Hindlimb muscle (tissue), 1 donor: ENCODE data around the gene EBPL. TPM values are rescaled to one million over a fixed set of nuclear protein-coding genes. Genes with fewer than 3 reads are reported as not detected.
"Not testable (repeated sequence)": the region's sequence is repeated elsewhere in the genome, so short reads cannot be mapped to it uniquely, and the experiment has no call there.

ENCODE experiments used
- DNase-seq: peaks from one replicate; pipeline ENCODE4 v3.0.0-alpha.2; 2013
- polyA plus RNA-seq: library from polyadenylated mRNA; unstranded; fragments of 120-200 nt; gene quantifications from one replicate; pipeline ENCODE4 v1.2.1, GENCODE V29; 2013; ENCODE audit not compliant: insufficient read length

The EBPL gene
- 23.2 TPM for polyA plus RNA-seq

DNA sequence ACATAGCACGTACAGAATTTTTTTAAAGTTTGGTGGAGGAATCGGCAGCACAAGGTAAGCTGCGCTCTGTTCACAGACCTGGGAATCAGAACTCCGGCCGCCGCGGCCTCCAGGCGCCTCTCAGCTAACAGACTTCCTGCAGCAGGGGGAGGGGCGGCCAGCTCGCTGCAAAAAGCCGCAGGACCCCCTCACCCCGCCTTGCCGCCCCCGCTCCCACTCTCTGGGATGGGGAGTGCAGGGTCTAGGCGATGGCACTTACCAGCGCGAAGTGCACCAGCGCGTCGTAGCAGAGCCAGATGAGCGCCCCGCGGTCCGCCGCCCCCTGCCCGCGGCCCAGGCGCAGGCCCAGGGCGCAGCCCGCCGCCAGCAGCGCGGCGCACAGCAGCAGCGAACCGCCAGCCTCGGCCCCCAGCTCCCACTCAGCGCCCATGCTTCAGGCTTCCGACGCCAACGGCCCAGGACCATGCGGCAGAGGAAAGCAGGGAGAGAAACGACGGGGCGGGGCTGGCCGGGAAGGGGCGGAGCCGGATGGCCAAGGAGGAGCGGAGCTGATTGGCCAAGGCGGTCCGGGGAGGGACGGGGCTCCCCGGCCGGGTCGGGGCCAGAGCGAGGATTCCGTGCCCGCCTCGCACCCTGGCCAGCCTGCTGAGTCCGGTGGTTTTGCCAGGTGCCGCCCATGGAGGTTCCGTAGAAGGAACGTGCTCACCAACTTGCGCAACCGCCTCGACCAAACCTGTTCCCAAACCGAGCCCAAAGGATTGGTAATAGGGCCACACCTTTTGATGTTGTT is at the start of gene EBPL:
TSS of gene EBPL (minus strand) at position 492 of the 790 bp plus-strand sequence. CDS start at position 430, 62 bp downstream.
- DNase-seq, result peak; percentile 92

DNA sequence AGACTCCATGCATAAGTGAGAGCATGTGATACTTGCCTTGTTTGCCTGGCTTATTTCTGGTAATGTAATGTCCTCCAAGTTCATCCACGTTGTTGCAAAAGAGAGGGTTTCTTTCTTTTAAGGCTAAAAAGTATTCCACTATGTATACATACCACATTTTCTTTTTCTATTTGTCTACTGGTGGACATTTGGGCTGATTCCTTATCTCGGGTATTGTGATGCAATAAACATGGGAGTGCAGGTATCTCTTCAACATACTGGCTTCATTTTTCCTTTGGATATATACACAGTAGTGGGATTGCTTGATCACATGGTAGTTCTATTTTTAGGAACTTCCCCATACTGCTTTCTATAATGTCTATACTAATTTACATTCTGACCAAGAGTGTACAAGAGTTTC is 49.6 kb upstream of the EBPL start:
- DNase-seq, result no peak

DNA sequence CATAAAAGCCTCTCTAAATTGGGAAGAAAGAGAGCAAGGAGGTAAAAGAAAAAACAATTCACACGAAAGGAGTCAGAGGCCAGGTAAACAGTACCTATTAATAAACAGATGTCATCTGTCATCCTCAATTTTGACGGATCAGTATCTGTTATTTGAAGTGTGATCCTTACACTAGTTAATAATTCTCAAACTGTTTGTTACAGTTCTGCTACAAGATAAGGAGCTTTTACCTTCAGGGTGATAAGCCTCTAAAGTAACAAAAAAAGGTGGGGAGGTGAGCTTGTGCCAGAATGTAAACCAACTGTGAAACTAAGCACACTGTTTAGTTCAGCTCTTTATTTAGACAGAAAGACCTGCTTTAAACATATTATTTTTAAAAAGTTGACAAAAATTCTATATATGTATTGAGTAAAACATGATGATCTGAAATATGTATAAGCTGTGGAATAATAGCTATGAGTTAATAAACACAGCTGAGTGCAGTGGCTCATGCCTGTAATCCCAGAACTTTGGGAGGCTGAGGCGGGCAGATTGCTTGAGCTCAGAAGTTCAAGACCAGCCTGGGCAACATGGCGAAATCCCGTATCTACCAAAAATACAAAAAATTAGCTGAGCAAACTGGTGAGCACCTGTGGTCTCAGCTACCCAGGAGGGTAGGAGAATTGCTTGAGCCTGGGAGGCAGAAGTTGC is 48.4 kb upstream of the EBPL start:
- DNase-seq, result no peak

- peak; percentile 1 for DNase-seq
Measured at GRCh38 chr13:49733181-49733951, 42.1 kb upstream of the EBPL start.

DNA sequence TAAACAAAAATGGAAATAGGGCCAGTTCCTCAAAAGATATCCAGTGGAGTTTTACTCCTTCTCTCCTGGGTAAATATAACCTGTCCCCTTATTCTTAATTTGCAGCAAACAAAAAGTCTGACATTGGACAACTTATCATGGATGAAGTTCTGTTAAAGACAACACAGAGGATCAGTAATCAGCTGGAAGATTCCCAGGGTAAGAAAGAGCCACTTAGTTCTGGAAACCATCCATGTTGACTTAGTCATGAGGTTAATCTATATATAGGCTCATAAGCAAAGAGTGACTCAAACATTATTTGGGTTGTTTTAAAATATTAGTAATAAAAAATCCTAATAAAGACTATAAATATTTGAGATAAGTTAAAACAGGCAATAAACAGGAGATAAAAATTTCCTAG is 40.5 kb upstream of the EBPL start:
- no peak for DNase-seq

DNA sequence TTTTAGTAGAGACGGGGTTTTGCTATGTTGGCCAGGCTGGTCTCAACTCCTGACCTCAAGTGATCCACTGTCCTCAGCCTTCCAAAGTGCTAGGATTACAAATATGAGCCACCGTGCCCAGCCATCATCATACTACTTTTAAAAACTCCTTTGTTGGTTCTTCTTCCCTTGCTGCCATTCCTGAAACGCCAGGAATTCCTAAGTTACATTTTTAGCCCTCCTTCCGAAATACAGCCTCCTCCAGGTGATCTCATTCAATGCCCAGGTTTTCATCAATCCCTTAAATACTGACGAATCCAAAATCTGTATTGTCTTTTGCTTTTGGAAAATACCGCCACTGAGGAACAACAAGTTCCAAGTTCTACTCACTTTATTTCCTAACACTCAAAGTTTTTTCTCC is 25.3 kb upstream of the EBPL start:
- DNase-seq, result no peak

DNA sequence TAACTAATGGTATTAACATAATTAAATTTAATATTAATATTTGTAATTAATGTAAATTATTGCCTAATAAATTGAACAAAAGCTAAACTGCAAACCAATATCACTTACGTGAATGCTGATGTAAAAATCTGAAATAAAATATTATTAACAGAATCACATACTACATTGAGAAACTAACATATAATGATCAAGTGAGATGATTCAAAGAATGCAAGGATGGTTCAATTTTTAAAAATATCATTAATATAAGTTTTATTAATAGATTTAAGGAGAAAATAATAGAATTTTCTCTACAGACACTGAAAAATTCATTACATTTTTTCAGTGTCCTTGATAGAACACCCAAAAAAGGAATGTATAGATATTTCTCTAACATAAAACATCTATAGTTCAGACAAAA is 23.5 kb upstream of the EBPL start:
- DNase-seq, result no peak

GRCh38 chr13:49711218-49711863 is 20.1 kb upstream of the EBPL start:
- no peak for DNase-seq

DNA sequence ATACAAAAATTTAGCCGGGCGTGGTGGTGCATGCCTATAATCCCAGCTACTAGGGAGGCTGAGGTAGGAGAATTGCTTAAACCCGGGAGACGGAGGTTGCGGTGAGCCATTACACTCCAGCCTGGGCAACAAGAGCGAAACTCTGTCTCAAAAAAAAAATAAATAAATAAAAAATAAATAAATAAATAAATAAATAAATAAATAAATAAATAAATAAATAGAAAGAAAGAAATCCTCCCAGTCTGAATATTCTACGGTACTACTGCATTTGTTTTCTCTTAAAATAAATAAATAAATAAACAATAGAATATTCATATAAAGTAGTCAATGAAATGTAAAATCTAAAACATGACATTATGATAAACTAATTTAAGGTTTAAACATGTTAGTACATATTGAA is 13.0 kb upstream of the EBPL start:
- not testable (repeated sequence) for DNase-seq

GRCh38 chr13:49701491-49701890 is 10.2 kb upstream of the EBPL start:
- DNase-seq, result no peak

- DNase-seq, result no peak
Measured at GRCh38 chr13:49697468-49697867, 6.2 kb upstream of the EBPL start.

DNA sequence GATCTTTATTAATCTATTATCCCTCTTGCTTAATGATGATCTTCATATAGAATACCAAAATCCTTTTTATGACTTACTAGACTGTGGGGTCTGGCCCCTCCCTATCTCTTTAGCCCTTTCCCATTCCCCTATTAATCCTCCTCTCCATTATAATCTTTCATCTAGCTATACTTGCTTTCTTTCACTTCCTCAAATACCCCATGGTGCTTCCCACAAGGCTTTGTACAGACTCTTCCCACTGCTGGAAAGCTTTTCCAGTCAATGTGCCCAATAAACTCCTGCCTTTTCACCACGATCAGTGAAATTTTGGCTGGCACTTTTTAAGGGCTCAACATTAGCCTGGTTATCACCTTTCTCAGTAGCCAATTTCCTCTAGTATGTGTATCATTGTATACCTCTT is 3.2 kb upstream of the EBPL start:
- no peak for DNase-seq

DNA sequence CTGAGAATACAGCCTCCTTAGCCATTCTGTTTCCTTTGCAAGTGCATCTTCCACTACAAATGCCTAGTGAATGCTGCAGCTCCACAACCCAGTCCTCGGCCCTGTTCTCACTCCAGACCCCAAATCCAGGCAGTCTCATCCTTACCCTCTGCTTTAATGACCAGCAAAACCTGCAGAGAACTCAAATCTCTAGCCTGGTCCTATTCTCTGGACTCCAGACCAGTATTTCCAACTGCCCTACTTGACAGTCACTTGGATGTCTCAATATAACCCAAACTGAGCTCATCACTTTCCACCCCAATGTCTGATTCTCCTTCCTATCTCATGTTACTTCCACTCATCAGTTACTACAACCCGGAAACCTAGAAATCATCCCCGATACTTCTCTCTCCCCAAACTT is 2.6 kb upstream of the EBPL start:
- no peak for DNase-seq

DNA sequence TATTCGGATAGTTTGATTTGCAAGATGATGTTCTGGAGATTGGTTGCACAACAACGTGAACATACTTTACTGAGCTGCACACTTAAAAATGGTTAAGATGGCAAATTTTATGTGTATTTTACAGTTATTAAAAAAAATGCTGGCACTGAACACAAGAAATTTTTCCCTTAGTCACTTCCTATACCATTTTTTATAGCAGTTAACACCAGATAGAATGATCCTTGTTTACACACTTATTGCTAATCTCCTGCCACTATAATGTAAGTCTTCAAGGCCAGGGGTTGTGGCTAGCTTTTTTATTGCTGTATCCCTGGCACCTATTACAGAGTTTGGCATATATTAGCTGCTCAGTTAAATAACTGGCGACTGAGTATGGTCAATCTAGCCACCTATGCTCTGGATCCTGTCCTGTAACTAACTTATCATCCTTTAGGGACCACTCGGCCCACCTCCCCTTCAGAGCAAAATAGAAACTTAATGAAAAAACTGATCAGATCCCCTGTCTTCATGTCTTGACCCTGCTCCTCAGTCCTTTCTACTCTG is 2.0 kb upstream of the EBPL start:
- no peak for DNase-seq

DNA sequence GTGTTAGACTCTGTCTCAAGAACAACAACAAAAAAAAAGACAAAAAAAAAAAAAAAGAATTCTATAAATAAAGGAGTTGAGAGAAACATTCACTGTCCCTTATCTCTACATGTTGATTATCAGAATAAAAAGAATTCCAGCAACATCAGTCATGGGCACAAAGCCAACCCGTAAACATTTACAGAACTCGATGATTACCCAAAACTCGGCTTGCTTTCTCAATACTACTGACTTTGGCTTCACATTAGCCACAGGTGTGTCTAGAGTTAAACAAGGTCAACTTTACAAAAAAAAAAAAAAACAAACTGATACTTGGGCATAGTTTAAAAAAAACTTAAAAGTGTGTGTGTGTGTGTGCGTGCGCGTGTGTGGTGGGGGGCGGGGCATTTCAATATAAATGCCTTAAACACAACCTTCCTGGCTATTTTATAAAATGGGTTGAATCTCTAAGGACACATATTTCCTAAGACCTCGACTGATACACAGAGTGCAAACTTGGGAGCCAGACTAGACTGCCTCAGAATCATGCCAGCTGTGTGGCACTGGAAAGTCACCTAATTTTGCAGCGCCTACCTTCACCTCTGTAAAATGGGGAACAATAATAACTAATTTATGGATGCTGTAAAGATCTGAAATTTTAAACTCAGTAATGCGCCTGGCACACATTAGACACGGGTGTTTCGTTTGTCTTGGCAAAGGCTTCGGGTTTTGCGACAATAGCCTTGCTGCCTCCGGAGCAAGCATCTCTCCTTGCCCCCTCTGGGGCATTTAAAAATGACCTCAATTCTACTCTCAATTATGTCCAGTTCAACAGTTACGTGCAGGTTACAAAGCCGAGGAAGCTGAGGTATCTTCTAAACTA is 922 bp downstream of the EBPL start:
- peak; percentile 26 for DNase-seq

DNA sequence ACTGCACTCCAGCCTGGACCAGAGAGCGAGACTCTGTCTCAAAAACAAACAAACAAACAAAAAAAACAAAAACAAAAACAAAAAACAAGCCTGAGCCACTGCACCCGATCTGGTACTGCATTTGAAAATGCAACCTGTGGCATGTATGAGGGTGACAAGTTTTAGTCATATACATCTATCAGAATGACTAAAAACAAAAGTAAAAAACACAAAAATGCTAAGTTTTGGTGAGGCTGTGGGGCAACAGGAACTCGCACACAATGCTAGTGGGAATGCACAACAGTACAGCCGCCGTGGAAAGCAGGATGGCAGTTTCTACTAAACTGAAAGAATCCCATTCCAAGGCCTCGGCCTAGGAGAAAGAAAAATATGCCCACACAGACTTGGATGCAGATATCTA is 7.8 kb downstream of the EBPL start:
- DNase-seq, result no peak

DNA sequence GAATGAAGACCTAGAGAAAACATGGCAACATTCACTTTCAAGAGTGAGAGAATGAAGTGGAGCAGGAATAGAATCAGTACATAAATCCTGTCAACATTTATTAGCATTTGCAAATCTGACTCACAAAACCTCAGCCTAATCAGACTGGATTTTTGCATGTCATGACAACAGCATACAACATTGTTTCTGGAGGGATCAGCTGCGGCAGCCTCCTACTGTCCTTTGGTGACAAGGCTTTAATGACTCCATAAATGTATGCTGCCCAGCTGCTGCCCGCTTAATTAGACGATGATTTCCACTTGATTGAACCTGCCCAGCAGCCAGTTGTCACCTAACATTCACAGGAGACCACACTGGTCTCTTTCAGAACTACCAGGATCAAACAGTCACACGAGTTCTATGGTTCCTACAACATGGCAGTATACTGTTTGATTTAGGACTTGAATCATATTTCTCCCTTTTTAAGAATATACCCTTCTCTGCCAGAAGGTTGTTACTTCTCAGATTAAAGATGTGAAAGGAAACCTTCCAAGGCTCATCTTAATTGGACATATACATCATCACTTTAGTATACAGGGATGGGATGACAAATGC is 9.3 kb downstream of the EBPL start:
- DNase-seq, result no peak

DNA sequence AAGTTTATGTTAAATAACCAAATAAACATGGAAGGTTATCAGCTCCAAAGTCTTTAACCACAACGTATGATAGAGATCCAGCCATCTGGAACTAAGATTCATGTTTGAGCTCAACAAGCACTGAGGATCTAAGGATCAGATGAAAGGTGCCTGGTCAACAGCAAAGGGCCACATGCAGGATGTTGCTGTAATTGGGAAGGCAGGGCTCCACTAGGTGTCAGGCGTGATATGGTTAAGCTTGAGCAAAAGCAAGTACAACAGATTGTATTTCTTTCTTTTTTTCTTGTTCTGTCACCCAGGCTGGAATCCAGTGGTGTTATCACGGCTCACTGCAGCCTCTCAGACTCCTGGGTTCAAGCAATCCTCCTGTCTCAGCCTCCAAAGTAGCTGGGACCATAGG is 12.0 kb downstream of the EBPL start:
- no peak for DNase-seq

DNA sequence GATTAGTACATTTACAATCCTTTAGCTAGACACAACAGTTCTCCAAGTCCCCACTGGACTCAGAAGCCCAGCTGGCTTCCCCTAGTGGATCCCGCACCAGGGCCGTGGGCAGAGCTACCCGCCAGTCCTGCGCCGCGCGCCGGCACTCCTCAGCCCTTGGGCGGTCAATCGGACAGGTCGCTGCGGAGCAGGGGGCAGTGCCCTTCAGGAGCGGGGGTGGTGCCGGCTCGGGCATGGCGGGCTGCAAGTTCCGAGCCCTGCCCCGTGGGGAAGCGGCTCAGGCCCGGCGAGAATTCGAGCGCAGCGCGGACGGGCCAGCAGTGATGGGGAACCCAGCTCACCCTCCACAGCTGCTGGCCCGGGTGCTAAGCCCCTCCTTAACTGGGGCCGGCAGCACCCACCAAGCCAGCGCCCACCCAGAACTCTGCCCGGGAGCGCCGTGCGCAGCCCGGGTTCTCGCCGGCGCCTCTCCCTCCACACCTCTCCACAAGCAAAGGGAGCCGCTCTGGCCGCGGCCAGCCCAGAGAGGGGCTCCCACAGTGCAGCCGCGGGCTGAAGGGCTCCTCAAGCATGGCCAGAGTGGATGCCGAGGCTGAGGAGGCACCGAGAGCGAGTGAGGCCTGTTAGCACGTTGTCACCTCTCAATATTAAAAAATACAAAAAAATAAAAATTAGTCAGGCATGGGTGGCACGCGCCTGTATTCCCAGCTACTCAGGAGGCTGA is 12.9 kb downstream of the EBPL start:
- DNase-seq, result no peak

- DNase-seq, result no peak
Measured at GRCh38 chr13:49676581-49677298, 14.5 kb downstream of the EBPL start.
